Fibroblast of upper back skin (primary cell): ENCODE measurements around the gene UBE2H.
A peak's percentile ranks its signal among the peaks of the same experiment; 100 is the strongest.
"Not testable (repeated sequence)": the region's sequence is repeated elsewhere in the genome, so short reads cannot be mapped to it uniquely, and the experiment has no call there.

Experiments used
- DNase-seq: peaks from one replicate; pipeline ENCODE4 v3.0.0-alpha.2; 2013

The UBE2H gene

DNA sequence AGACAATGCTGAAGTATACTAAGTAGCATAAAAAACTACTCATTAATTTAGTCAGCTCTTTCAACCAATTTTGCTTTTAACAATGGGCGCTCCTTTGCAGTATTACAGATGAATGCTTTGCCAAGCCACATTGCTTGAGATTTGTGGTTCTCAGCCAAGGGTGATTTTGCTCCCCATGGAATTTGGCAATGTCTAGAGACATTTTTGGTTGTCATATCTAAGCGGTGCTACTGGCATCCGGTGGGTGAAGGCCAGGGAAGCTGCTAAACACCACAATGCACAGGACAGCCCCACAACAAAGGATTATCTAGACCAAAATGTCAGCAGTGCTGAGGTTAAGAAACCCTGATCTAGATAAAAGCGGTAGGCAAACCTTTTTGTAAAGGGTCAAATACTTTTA lies 112.0 kb downstream of the UBE2H start:
- peak; percentile 51 for DNase-seq

DNA sequence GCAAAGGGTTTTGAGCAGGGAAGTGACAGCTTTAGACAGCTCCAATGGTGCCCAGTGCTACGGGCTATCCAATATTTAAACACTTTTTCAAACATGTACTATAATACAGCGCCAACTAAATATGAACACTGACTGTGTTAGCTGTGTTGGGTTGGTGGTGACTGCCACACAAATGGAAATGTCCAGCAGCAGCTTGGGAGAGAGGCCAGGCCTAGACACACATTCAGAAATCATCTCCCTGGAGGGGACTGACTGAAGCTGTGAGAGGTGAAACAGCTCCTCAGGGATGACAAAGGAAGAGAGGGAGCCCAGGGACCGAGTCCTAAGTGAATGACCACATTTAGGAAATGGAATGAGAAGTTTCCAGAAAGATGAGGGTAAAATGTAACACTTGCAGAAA lies 115.8 kb downstream of the UBE2H start:
- no peak for DNase-seq

DNA sequence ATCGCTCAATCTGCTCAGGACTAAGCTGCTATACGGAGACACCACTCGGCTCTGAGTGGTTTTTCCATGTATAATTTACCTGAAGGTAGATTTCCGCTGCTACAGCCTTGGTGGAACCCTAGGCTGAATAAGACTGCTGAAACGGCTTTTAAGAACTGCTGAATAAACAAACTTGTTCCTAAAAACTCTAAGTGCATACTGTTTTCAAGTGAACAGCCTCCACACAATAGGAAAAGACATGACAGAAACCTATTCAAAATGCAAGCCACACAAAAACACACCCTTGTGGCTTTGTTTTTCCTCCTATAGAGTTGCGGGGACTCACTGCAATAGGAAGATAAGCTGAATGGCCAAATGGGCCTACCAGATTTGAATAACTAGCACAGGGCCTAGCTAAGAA lies 117.2 kb downstream of the UBE2H start:
- no peak for DNase-seq

DNA sequence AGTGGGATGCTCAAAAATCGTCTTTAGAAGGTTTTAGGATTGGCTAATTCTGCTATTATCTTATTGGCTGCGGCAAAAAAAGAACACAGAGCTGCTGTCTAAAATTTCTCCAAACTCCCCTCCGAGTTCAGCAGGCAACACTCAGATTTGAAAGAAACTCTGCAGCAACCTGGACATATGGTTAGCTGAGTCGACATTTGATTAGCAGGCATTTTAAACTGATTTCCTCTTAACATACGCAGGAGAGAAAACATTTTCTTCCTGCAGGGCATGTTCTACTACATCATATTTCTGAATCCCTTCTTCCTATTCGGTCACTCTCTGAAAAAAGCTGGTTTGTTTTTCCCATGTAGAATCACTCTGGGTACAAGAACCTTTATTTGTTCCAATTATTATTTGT lies 119.4 kb downstream of the UBE2H start:
- not testable (repeated sequence) for DNase-seq

DNA sequence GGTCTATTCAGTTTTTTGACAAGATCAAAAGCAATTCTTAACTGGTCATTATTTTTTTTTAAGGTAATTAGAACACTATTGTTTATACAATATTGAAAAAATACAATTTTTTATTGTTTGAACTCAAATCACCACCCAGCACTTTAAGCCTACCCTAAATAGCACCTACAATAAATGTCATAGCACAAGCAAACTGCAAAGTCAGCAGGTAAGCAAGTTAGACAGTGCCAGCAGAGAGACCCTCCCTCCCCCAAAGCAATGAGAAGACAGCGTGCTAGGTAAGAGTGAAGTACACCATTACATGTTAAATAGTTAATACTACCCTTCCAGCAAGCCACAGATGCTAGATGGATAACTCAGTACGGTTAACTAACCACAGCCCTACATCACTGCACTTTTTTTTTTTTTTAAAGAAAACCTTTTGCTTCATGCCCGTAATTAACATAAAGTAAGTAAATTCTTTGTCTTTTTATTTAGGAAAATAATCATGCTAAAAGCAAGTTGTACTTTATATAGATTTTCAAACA lies 120.0 kb downstream of the UBE2H start:
- no peak for DNase-seq

DNA sequence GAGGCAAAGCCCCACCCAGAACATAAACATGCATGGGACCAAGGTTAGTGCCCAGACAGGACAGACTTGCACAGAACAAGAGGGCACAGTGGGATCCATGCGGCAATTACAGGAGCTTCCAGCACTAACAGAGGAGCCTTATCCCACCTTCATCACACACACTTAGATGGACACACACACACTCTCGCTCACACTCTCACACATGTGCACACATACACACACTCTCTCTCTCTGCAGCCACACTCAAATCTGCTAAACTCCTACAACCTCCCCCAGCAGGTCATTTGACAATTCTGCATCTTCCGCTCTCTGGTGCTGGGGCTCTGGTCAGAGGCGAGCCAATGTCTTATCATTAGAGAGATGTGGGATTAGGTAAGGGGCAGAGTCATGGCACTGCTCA lies 120.5 kb downstream of the UBE2H start:
- no peak for DNase-seq

DNA sequence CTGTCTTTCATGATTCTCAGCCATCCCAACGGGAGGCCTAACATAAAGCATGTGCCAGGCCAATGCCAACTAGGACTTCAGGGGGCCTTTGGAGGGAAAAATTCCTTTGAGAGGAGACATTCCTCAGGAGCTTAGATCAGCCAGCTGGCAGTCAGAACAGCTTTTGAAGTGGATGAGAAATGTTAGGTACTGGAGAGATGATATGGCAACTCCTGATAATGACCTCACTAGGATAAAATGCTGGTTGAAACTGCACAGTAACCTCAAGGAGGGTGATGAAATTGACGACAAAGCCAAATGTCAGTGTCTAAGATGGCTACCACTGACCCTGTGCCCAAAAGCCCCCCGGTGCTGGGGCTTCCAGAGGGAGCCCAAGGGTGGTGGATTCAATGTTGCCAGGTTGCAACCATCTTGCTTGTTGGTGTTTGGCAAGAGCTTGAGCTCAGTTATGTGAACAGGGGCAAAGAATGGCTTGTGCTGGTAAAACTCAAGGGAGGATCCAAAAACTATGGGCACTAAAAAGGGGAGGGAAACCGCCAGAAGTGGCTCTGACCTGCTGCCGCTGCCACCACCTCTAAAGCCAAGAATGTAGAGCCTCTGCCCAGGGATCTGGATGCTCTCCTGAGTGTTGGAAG lies 121.2 kb downstream of the UBE2H start:
- peak; percentile 97 for DNase-seq

DNA sequence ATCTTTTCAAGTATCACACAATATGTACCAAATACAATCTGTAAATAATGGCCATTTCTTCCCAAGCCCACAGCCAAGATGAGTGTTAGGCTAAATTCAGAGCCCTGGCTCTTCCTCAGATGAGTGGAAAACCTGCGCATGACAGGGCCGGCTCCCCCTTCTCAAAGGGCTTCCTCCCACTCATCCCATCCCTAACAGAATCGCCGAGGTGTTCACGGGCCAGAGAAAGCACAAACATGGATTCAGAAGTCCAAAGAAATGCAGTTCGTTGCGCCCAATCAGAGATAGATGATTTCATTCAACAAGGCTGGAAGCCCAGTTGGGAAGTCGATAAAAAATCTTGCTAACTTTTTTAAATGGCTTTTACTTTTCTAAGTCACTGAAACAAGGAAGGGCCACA lies 121.8 kb downstream of the UBE2H start:
- no peak for DNase-seq

DNA sequence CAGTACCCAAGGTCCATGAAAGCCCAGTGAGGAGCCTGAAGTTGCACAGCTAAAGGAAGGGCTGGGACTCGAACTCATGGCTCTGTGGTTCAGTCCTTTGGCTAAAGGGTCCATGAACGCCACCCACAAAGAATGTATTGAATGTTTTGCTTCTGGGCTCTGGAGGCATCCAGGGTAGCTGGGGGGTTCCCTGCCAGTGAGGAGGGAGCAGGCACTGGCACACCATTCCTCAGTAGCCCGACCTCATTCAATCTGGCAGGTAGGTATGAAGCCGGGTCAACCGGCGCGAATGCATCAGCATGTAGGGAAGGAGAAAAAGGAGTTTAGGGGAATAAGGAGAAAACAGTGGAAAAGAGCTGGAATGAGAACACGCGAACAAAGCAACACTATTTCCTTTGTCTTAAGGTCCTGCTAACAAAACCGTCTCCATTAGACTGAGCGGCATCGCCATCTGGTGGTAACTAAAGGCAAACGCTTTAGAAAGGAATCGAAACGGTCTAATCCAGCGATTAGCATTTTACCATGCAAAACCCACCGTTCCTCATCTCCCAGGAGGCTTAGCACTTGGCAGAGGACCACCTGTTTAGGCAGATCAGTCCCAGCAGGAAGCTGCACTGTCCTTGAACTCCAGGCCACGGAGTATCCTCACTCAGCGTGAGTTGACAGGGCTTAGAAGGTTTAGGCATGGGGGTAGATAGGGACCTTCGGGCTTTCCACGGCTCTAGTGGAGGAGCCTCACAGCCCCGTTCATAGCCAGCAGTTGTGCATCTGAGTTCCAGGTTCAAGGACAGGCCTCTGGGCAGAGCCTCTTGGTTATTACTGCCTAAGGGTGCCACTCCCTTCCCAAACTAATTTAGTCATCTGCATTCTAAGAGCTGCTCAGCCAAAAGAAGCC lies 122.8 kb downstream of the UBE2H start:
- peak; percentile 85 for DNase-seq

DNA sequence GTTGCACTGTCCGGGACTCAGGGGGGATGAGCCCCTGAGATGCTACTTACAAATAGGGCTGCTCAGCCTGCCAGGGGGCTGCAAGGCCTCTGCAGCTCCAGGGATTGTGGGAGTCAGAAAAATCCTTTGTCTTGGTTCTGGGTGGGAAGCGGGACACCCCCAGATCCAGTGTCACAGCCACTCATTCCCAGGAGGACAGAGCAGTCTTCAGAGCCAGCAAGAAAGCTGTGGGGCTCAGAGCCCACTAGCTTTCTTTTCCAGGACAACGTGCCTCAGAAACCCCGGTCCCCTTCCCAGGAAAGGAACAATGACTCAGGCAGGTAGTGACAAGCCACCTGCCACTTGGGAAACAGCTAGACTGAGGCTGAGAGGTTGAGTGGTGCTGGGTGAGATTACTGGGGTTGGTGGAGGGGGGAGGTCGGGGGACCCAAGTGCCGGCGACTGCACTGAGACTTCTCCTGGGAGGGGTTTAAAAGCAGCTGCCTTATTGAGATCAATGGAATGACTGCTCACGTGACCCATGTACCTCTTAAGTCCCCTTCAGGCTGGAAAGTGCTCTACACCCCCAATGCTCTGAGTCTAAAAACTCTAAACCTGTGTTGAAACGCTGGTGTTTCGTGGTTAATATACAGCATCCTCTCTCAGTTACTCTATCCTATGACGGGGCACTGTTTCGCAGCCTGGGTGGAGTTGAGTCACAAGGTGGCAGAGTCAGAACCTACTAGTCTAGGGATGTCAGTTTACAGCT lies 123.6 kb downstream of the UBE2H start:
- no peak for DNase-seq

DNA sequence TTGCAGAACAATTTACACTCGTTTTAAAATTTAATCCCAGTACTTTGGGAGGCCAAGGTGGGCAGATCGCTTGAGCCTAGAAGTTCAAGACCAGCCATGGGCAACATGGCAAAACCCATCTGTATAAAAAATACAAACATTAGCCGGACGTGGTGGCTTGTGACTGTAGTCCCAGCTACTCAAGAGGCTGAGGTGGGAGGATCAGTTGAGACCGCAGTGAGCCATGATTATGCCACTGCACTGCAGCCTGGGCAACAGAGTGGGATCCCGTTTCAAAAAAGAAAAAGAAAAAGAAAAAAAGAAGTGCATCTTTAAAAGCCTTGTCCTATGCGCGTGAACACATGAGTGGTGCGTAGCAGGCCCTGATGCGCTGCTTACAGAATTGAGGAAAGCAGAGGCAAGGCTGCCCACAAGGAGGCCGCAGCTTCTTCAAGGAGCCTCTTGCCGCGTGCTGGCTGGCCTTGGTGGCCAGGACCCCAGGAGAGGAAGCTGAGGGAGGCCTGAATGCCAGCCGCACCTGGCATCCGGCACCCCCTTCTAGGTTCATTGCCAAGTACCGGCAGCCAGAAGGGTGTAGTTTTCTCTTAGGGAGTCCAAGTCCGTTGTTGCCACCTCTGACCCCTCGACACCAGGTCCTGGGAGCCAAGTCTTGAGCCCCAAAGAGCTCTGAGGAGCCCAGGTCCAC lies 124.5 kb downstream of the UBE2H start:
- DNase-seq, result no peak

DNA sequence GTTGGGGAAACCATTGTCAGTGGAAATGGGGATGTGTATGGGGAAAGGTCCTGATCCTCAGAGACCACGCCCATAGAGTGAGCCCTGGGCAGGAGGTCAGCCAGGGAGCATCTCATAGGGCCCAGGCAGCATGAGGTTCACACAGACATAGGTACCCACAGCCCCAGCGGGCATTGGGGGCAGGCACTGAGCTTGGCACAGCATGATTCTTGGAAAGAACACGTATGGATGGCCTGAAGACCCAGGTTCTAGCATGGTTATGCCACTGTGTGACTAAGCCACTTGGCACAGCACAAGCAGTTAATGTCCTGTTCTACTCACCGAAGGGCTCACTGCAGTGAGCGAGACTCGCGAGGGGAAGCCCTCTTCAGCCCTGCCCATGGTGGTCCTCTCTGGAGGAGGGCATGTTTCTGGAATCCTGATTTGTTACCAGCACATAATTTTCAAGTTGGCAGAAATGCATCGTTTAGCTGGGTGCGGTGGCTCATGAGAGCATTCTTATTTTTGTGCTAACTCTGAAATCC lies 125.2 kb downstream of the UBE2H start:
- no peak for DNase-seq

DNA sequence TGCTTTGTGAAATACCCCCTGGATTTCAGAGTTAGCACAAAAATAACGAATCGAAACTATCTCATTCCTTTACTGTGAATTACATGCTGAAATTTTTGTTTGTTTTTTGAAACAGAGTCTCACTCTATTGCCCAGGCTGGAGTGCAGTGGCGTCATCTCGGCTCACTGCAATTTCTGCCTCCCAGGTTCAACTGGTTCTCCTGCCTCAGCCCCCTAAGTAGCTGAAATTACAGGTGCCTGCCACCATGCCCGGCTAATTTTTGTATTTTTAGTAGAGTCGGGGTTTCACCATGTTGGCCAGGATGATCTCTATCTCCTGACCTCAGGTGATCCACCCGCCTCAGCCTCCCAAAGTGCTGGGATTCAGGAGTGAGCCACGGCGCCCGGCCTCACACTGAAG lies 125.9 kb downstream of the UBE2H start:
- not testable (repeated sequence) for DNase-seq

DNA sequence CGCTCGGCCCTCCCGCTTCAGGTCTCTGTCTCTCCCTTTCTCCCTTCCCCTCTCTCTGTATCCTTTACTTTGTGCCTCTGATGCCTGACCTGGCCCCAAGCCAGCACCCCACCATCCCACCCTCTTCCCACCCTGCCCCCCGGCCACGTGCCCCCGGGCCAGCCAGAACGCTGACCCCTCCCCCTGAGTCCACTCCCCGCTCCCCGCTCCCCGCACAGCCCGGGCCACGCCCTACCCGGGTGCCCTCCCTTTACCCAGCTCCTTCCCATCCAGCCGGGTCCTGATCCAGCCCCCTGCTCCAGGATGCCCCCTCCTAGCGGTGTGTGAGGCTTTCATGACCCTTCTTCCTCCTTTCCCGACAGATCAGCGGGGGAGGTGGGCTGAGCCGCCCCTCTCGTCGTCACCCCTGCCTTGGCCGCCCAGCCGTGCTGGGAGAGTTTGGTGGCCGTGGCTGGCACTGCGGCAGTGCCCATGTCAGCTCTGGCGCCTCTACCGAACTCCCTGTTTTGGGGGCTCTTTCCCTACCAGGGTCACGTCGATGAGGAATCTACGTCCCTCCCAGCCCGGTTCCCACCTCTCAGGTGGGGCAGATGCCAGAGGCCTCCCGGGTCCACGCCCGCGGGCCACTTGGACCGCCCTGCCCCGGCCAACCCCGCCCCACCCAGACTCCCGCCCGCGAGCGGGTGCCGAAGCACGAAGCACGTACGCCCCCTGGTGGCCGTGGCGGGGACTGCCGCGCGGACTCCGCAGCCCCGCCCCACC lies 127.4 kb downstream of the UBE2H start:
- DNase-seq, result peak; percentile 68

DNA sequence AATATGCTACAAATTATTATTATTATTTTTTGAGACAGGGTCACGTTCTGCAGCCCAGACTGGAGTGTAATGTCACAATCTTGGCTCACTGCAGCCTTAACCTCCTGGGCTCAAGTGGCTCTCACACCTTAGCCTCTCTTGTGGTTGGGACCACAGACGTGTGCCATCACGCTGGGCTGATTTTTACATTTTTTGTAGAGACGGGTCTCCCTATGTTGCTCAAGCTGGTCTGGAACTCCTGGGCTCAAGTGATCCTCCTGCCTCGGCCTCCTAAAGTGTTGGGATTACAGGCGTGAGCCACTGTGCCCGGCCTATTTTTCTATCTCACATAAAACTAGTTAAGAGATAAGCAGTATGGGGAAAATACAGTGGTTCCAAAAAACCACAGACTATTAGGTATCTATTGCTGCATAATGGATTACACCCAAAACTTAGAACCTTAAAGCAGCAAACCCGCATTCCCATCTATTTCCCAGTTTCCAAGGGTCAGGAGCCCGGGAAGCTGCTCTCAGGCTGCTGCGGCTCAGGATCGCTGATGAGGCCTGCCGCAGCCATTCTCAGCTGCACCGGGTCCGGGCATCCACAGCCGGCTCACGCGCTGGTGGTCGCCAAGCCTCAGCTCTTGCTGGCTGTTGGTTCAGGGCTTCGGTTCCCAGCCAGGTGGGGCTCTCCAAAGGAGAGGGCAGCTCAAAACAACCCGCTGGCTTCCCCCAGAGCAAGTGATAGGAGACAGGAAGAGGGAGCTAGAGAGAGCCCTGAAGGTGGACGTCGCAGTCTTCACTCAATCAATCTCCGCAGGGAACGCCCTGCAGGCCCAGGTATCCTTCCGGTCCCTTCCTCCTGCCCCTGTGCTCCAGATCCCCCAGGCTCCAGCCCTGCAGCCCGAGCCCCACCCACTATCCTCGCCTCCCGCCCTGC lies 128.2 kb downstream of the UBE2H start:
- no peak for DNase-seq

DNA sequence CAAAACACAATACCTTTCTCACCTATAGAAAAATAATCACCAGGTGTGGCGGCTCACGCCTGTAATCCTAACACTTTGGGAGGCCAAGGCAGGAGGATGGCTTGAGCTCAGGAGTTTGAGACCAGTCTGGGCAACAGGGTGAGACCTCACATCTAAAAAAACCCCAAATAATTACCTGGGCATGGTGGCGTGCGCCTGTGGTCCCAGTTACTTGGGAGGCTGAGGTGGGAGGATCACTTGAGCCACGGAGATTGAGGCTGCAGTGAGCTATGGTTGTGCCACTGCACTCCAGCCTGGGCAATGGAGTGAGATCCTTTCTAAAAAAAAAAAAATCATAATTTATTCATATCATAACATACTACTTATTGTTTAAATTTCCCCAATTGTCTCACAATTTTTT lies 129.6 kb downstream of the UBE2H start:
- DNase-seq, result not testable (repeated sequence)

DNA sequence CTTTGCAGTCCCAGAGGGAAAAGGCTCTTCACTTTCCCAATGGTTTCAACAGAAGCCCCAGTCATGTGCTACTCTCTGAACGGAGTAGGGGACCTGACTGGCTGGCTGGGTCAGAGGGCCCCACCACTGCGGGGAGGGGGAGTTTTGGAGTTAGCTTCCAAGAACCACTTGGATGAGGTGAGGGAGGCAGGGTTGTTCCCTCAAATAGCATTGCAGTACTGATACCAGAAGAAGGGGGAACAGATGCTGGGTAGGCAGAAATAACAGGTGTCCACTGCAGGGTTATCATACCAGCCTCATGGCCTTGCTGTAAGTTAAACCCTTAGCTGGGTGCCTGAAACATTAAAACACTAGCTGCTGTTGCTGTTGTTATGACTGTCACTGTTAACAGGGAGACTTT lies 131.3 kb downstream of the UBE2H start:
- DNase-seq, result no peak

DNA sequence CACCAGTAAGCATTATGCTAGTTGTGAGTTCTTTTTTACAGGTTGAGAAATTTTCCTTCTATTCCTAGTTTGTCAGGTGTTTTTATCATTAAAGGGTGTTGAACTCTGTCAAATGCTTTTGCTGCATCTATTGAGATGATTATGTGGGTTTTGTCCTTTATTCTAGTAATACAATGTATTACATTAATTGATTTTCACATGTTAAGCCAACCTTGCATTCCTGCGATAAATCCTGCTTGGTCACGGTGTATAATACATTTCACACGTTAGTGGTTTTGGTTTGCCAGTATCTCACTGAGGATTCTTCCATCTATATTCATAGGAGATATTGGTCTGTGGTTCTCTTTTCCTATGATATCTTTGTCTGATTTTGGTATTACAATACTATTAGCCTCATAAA lies 136.0 kb downstream of the UBE2H start:
- DNase-seq, result no peak

DNA sequence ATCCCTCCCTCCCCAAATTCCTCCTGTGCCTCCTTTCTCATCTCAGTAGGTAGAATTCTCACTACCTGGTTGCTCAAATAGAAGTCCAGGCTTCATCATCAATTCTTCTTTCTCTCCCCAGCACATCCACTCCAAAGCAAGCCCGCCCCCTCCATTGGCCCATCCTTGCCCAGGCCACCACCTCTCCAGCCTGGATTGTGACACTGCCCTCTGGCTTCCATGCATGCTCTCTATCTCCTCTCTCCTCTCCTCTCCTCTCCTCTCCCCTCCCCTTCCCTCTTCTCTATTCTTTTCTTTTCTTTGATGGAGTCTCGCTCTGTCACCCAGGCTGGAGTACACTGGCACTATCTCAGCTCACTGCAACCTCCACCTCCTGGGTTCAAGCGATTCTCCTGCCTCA lies 144.9 kb downstream of the UBE2H start:
- no peak for DNase-seq

DNA sequence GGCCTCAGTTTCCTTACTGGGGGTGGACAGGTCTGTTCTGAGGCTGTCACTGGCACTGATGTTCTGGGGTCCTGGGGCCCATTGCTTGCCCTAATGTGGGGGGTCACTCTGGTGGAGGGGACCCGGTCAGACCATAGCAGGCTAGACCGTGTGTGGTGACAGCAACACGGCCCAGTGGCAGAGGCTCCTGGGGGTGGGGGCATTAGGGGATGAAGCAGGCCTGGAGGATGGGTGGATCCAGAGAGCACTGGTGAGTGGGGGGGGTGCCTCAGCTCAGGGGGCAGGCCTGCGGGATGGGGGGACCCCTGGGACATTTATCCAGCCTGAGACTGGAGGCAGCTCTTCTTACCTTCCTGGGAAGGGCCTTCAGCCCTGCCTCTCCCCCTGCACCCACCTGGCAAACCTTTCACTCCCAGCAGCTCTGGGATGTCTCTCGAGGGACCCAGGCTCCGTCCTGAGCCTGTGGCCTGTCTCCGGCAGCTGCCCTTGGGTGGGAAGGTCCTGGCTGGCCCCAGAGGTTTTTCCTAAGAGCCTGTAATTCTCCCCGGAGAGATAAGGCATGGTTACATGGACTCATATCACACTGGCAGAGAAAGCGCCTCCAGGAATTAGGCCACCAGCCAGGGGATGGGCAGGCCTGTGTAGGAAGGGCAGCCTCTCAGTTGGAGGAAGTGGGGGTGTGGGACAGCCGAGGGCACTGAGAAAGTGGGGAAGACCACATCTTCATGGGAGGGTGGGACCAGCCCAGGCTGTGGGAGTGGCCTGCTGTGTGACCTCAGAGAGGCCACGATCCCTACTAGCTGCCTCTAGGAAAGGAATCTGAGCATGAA lies 147.7 kb downstream of the UBE2H start:
- DNase-seq, result no peak
